ENCODE results near the gene AHNAK2. TPM values are rescaled to one million over a fixed set of nuclear protein-coding genes. Genes with fewer than 3 reads are reported as not detected.
A peak's percentile ranks its signal among the peaks of the same experiment; 100 is the strongest.

AHNAK2 gene
- total and polyA plus RNA-seq, 9 of the 15 experiments (the other 6 are each of a cell fraction or from before 2014, with no cell fraction given): 0.04 to 0.09 (median 0.04) TPM; not detected in 6

- Histone ChIP-seq H3K9me3 (replicated peaks; ENCODE audit: control insufficient read depth, insufficient read depth, low read depth, low read length) (0 out of 2 replicates have a peak, but pooled peaks cover 2% of the 10 kb centered on the region), H3K4me1 (replicated peaks in 1 of 2; ENCODE audit: control insufficient read depth in 2 of 2, insufficient read depth in 2 of 2, low read length in 2 of 2) (no peaks in the 10 kb centered on the region), H3K27ac (ENCODE audit: extremely low read depth, low read depth, low read length) (no peak overlapping the region), H4K20me1 (replicated peaks; ENCODE audit: control insufficient read depth, insufficient read depth, low read length) (no peaks in the 10 kb centered on the region), H3K4me3 (no peak overlapping the region), H3K79me2 (ENCODE audit: control insufficient read depth, insufficient read depth, low read length) (no peaks in the 10 kb centered on the region), H3K4me2 (ENCODE audit: insufficient read depth, low read length) (no peak overlapping the region), H3K9me1 (ENCODE audit: control insufficient read depth, insufficient read depth, low read length) (no peaks in the 10 kb centered on the region), H3K27me3 (ENCODE audit: control insufficient read depth in 2 of 2, insufficient read depth in 2 of 2, low read length in 2 of 2) (no peaks in the 10 kb centered on the region; a peak in 2 of 5 replicates), H3K36me3 (ENCODE audit: control insufficient read depth, insufficient read depth, low read length) (no peaks in the 10 kb centered on the region), H3K9ac (ENCODE audit: insufficient read depth in 1 of 2, low read depth in 2 of 2, low read length in 2 of 2) (no peak overlapping the region), H2AFZ (ENCODE audit: low read depth, low read length) (no peak overlapping the region)
- ChIA-PET CTCF (ENCODE audit: low intra/inter-chr PET ratio) (no interaction called here), POLR2A (no interaction called here)
- FAIRE-seq (no peak), ATAC-seq (no peak), DNase-seq (ENCODE audit: extremely low read depth in 1 of 4, low spot score in 3 of 4) (no peak)
- in situ Hi-C loops (cut with MboI) (no loop called here), intact Hi-C loops (cut with micrococcal nuclease) (no loop called here)
- TF ChIP-seq PRDM10 (IDR thresholded peaks at IDR 0.05; ENCODE audit: partially characterized antibody): peak; percentile 52
- TF ChIP-seq PCBP1 (IDR thresholded peaks at IDR 0.05; ENCODE audit: low read depth, low read length, poor library complexity, severe bottlenecking): no peak
- no peak for TF ChIP-seq PYGO2 (tag; IDR thresholded peaks at IDR 0.05)
- no peak for TF ChIP-seq ILF3 (IDR thresholded peaks at IDR 0.05; ENCODE audit: borderline replicate concordance)
- no peak for TF ChIP-seq PKNOX1 (IDR thresholded peaks at IDR 0.05)
- no peak for TF ChIP-seq ADNP (tag; IDR thresholded peaks at IDR 0.05)
- TF ChIP-seq NCOR1 (IDR thresholded peaks at IDR 0.05): no peak
- BruUV-seq (replicated peaks): no TSS peak
- 15% methylated on average over 9 of the region's 9 CpGs for WGBS (ENCODE audit: insufficient coverage, low coverage, missing lambda C conversion rate)
These were observed 61.1 kb downstream of the AHNAK2 start for GRCh38 chr14:104917116-104917515.

All from K562 (cell line).